Right lobe of liver (tissue), 6 donors: ENCODE measurements around the gene GPR35. TPM values are rescaled to one million over a fixed set of nuclear protein-coding genes. Genes with fewer than 3 reads are reported as not detected.
A peak's percentile ranks its signal among the peaks of the same experiment; 100 is the strongest.

Source experiments
- ATAC-seq, 4 donors: fragments of 200-7000 bp; cut with Tn5 transposase; one replicate each; pipeline ENCODE4 v1.9.1; 2020; ENCODE audit warnings: mild to moderate bottlenecking in 4 of 4, moderate library complexity in 4 of 4
- DNase-seq, 3 donors: peaks; one replicate each; pipeline ENCODE4 v3.0.0-alpha.2; 2020
- H3K27ac ChIP-seq, 3 donors: fragments of 200-600 bp; one replicate each; pipeline ENCODE4 v1.8.0; 2022
- H3K27me3 ChIP-seq, 2 donors: fragments of 200-600 bp; one replicate each; pipeline ENCODE4 v1.8.0; 2022
- H3K36me3 ChIP-seq, 4 donors: fragments of 200-600 bp; sonication (generic) in 1 of 4; one replicate each; pipeline versions ENCODE4 v1.5.1 to v1.8.0; 2017 to 2022; ENCODE audit warnings: control low read depth in 1 of 4
- H3K4me1 ChIP-seq, 4 donors: fragments of 200-600 bp; sonication (generic) in 1 of 4; one replicate each; pipeline versions ENCODE4 v1.5.1 to v1.8.0; 2017 to 2022; ENCODE audit warnings: control low read depth in 1 of 4
- H3K4me3 ChIP-seq, 3 donors: fragments of 200-600 bp; one replicate each; pipeline ENCODE4 v1.8.0; 2022
- H3K9me3 ChIP-seq, 4 donors: fragments of 200-600 bp; sonication (generic) in 1 of 4; one replicate each; pipeline versions ENCODE4 v1.5.1 to v1.8.0; 2017 to 2022; ENCODE audit warnings: control low read depth in 1 of 4
- CTCF ChIP-seq, 4 donors: fragments of 200-600 bp in 3 of 4; fragments of 450-650 bp in 1 of 4; IDR thresholded peaks; one replicate each; pipeline versions ENCODE4 v1.5.1 to v1.8.0; 2016 to 2022; ENCODE audit warnings: antibody characterized with exemption in 4 of 4, mild to moderate bottlenecking in 2 of 4
- POLR2A ChIP-seq: fragments of 450-650 bp; IDR thresholded peaks from one replicate; pipeline ENCODE4 v1.6.1; 2017; ENCODE audit warnings: antibody characterized with exemption, mild to moderate bottlenecking
- WGBS: methylation state at CpG from one replicate; pipeline ENCODE4 v1.1.6; 2018; ENCODE audit warnings: low coverage, low lambda C conversion rate; ENCODE audit not compliant: insufficient coverage; ENCODE audit errors: missing lambda C conversion rate; 5-methylcytosine and 5-hydroxymethylcytosine counted together
- intact Hi-C, 2 donors: fragments of 100-400 bp; cut with DNase I; formaldehyde crosslinking; loops; one replicate each; pipeline versions ENCODE4 v1.11.2 to v1.14.1; 2022
- total RNA-seq, 6 experiments: library from RNA; depleted of rRNA in 2 of 6; stranded (reverse); fragments of >200 nt in 2 of 6; fragmentation: NEBNext Ultra II Directional in 3 of 6; extraction: Animal tissue kit (Norgen Biotek cat#: 25700) in 3 of 6; gene quantifications; one replicate each; pipeline versions ENCODE4 v1.1.0 to v1.2.4, GENCODE V29; 2016 to 2023
- donor health status: DM: no; HTN: yes; CAD: no.
- donor health status: DM: no; HTN: no; CAD: no.
- donor health status: DM: no; HTN: no; CAD: no.
- donor health status: DM: no; HTN: yes; CAD: no.
- donor health status: DM: no; HTN: yes; CAD: no.

Gene GPR35
- total RNA-seq, 6 experiments from 2014 or later: 0.11 to 1.2 (median 0.72) TPM

DNA sequence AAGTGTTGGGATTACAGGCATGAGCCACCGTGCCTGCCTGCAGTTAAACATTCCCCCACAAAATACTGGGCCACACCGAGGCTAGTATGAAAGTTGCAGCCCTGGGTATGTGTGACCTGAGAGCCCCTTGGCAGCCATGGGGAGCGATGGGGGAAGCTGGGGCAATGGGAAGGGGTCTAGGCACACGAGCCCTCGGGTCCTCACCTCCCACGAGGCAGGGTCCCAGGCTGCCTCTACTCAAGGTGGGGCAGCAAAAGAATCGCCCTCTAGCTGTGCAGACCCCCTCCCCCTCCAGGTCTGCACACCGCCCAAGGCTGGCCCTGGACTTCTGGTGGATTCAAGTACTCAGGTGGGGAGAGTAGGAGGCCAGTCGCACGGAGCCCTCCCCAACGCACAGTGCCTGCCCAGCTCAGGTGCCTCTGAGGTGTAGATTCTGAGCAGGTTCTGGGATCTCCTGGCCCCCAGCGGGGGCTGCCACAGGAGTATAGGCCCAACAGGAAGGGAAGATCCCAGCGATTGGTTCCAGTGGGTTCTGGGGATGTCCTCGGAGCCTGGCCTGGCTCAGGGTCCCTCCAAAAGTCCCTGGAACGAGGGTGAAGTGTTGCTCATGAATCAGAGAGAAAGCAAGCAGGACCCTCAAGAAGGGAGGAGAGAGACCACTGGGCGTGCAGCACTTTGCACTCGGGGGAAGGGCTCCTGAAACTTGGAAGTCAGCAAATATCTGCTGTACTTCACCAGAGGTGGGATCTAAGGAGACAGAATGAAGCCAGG lies 2.6 kb downstream of the GPR35 start:
- 70% methylated on average over 5 of the region's 17 CpGs for WGBS
- Histone ChIP-seq H3K4me3 (no peak overlapping the region), H3K9me3 (no peaks in the 10 kb centered on the region), H3K27me3 (no peaks in the 10 kb centered on the region), H3K27ac (no peak overlapping the region), H3K36me3 (no peaks in the 10 kb centered on the region), H3K4me1 (no peaks in the 10 kb centered on the region)
- TF ChIP-seq CTCF (IDR thresholded peaks at IDR 0.05): no peak
- TF ChIP-seq POLR2A: no peak
- intact Hi-C loops: no loop called here
- DNase-seq (peak in 2 of 3 donors; percentile 29 to 31), ATAC-seq (no peak)

DNA sequence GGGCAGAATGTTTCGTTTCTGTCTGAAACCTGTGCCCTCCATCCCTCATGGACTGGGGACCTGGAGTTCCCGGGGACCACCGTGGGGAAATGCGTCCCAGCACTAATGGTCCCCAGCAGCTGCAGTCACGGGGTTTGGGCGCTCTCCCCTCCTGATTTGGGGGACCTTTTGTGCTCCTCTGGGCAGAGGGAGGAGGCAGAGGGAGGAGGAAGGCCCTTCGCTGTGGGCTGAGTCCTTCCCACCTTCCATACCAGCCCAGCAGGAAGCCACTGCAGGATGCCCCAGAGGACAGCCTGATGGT lies 3.2 kb downstream of the GPR35 start:
- H3K27me3 ChIP-seq: no peaks in the 10 kb centered on the region
- H3K27ac ChIP-seq: no peak overlapping the region
- H3K4me3 ChIP-seq: no peak overlapping the region
- WGBS: no CpG with 5 or more reads among the region's 7 CpGs
- intact Hi-C loops: no loop called here
- peak in 1 of 3 donors; percentile 45 for DNase-seq
- ATAC-seq: no peak
- TF ChIP-seq POLR2A: no peak
- no peak for TF ChIP-seq CTCF (IDR thresholded peaks at IDR 0.05)
- no peaks in the 10 kb centered on the region for H3K9me3 ChIP-seq
- no peaks in the 10 kb centered on the region for H3K4me1 ChIP-seq
- H3K36me3 ChIP-seq: no peaks in the 10 kb centered on the region

GRCh38 chr2:240628808-240629618 lies 3.7 kb downstream of the GPR35 start:
- H3K27ac ChIP-seq: no peak overlapping the region
- no peaks in the 10 kb centered on the region for H3K36me3 ChIP-seq
- no peak for TF ChIP-seq CTCF (IDR thresholded peaks at IDR 0.05)
- TF ChIP-seq POLR2A: no peak
- H3K4me3 ChIP-seq: no peak overlapping the region
- peak in 2 of 3 donors; percentile 35 to 46 for DNase-seq
- no CpG with 5 or more reads among the region's 20 CpGs for WGBS
- intact Hi-C loops: no loop called here
- H3K4me1 ChIP-seq: no peaks in the 10 kb centered on the region
- ATAC-seq: no peak
- H3K9me3 ChIP-seq: no peaks in the 10 kb centered on the region
- no peaks in the 10 kb centered on the region for H3K27me3 ChIP-seq

- WGBS: 37% methylated on average over 2 of the region's 5 CpGs
- no peaks in the 10 kb centered on the region for H3K36me3 ChIP-seq
Observed at GRCh38 chr2:240629619-240629967, 4.3 kb downstream of the GPR35 start.

More at GRCh38 chr2:240629619-240629967, 4.3 kb downstream of the GPR35 start:
- intact Hi-C loops: no loop called here
- Histone ChIP-seq H3K4me3 (no peak overlapping the region), H3K27me3 (no peaks in the 10 kb centered on the region), H3K27ac (no peak overlapping the region), H3K9me3 (no peaks in the 10 kb centered on the region), H3K4me1 (no peaks in the 10 kb centered on the region)
- DNase-seq (no peak), ATAC-seq (no peak)
- no peak for TF ChIP-seq POLR2A
- TF ChIP-seq CTCF (IDR thresholded peaks at IDR 0.05): no peak
